Activated T-cell treated with anti-CD3 and anti-CD28 coated beads, Interleukin-2, amount 50 U/mL, for 24 hours (primary cell): ENCODE data around the gene LMX1A.

ENCODE experiments used
- DNase-seq: peaks from one replicate; pipeline ENCODE4 v3.0.0-alpha.2; 2020
- H3K27ac Mint-ChIP-seq: 2 replicates; pipeline ENCODE4 v1.8.0; 2020; ENCODE audit warnings: mild to moderate bottlenecking, mixed read lengths
- H3K27me3 Mint-ChIP-seq: 2 replicates; pipeline ENCODE4 v1.8.0; 2020; ENCODE audit warnings: mixed read lengths
- H3K36me3 Mint-ChIP-seq: 2 replicates; pipeline ENCODE4 v1.8.0; 2020; ENCODE audit warnings: low read depth, mixed read lengths
- H3K4me1 Mint-ChIP-seq: 2 replicates; pipeline ENCODE4 v1.8.0; 2020; ENCODE audit warnings: low read depth, mixed read lengths
- H3K4me3 Mint-ChIP-seq: 2 replicates; pipeline ENCODE4 v1.8.0; 2020; ENCODE audit warnings: mild to moderate bottlenecking, moderate library complexity, mixed read lengths
- H3K9me3 Mint-ChIP-seq: 2 replicates; pipeline ENCODE4 v1.8.0; 2020; ENCODE audit warnings: mixed read lengths

The LMX1A gene

GRCh38 chr1:165352442-165353293, 3.8 kb downstream of the LMX1A start:
- no peak overlapping the region for H3K4me3 Mint-ChIP-seq
- no peaks in the 10 kb centered on the region for H3K36me3 Mint-ChIP-seq
- no peak for DNase-seq
- peaks cover 89% of the 10 kb centered on the region for H3K27me3 Mint-ChIP-seq
- H3K4me1 Mint-ChIP-seq: peaks cover 25% of the 10 kb centered on the region
- no peak overlapping the region for H3K27ac Mint-ChIP-seq
- H3K9me3 Mint-ChIP-seq: no peaks in the 10 kb centered on the region

GRCh38 chr1:165351863-165352441, 4.6 kb downstream of the LMX1A start:
- Mint-ChIP-seq H3K4me1 (peaks cover 25% of the 10 kb centered on the region), H3K27ac (no peak overlapping the region), H3K9me3 (no peaks in the 10 kb centered on the region), H3K27me3 (peaks cover 89% of the 10 kb centered on the region), H3K36me3 (no peaks in the 10 kb centered on the region), H3K4me3 (no peak overlapping the region)
- no peak for DNase-seq

GRCh38 chr1:165350840-165351239, 5.7 kb downstream of the LMX1A start:
- Mint-ChIP-seq H3K27ac (no peak overlapping the region), H3K4me3 (no peak overlapping the region), H3K27me3 (peaks cover 93% of the 10 kb centered on the region), H3K4me1 (peaks cover 23% of the 10 kb centered on the region), H3K36me3 (no peaks in the 10 kb centered on the region), H3K9me3 (no peaks in the 10 kb centered on the region)
- DNase-seq: no peak

GRCh38 chr1:165345502-165345901, 11.0 kb downstream of the LMX1A start:
- no peak overlapping the region for H3K27ac Mint-ChIP-seq
- no peak for DNase-seq
- H3K4me1 Mint-ChIP-seq: no peaks in the 10 kb centered on the region
- no peaks in the 10 kb centered on the region for H3K9me3 Mint-ChIP-seq
- no peaks in the 10 kb centered on the region for H3K36me3 Mint-ChIP-seq
- H3K27me3 Mint-ChIP-seq: peaks cover 82% of the 10 kb centered on the region
- H3K4me3 Mint-ChIP-seq: no peak overlapping the region

- no peak overlapping the region for H3K27ac Mint-ChIP-seq
- DNase-seq: no peak
- H3K4me3 Mint-ChIP-seq: no peak overlapping the region
- H3K9me3 Mint-ChIP-seq: no peaks in the 10 kb centered on the region
- H3K36me3 Mint-ChIP-seq: no peaks in the 10 kb centered on the region
- no peaks in the 10 kb centered on the region for H3K4me1 Mint-ChIP-seq
- H3K27me3 Mint-ChIP-seq: peaks cover 80% of the 10 kb centered on the region
These were observed 11.8 kb downstream of the LMX1A start for GRCh38 chr1:165344736-165345135.

GRCh38 chr1:165344198-165344597, 12.3 kb downstream of the LMX1A start:
- Mint-ChIP-seq H3K36me3 (no peaks in the 10 kb centered on the region), H3K27me3 (peaks cover 76% of the 10 kb centered on the region), H3K27ac (no peak overlapping the region), H3K4me1 (no peaks in the 10 kb centered on the region), H3K4me3 (no peak overlapping the region), H3K9me3 (no peaks in the 10 kb centered on the region)
- no peak for DNase-seq

GRCh38 chr1:165342587-165342986, 13.9 kb downstream of the LMX1A start:
- H3K27me3 Mint-ChIP-seq: peaks cover 62% of the 10 kb centered on the region
- no peaks in the 10 kb centered on the region for H3K4me1 Mint-ChIP-seq
- no peak for DNase-seq
- H3K4me3 Mint-ChIP-seq: no peak overlapping the region
- no peak overlapping the region for H3K27ac Mint-ChIP-seq
- H3K36me3 Mint-ChIP-seq: no peaks in the 10 kb centered on the region
- H3K9me3 Mint-ChIP-seq: no peaks in the 10 kb centered on the region

GRCh38 chr1:165342168-165342567, 14.3 kb downstream of the LMX1A start:
- no peak overlapping the region for H3K27ac Mint-ChIP-seq
- H3K36me3 Mint-ChIP-seq: no peaks in the 10 kb centered on the region
- peaks cover 58% of the 10 kb centered on the region for H3K27me3 Mint-ChIP-seq

GRCh38 chr1:165339164-165339563, 17.4 kb downstream of the LMX1A start:
- no peak overlapping the region for H3K4me3 Mint-ChIP-seq
- no peaks in the 10 kb centered on the region for H3K4me1 Mint-ChIP-seq
- peaks cover 32% of the 10 kb centered on the region for H3K27me3 Mint-ChIP-seq
- no peak for DNase-seq
- H3K27ac Mint-ChIP-seq: no peak overlapping the region
- no peaks in the 10 kb centered on the region for H3K36me3 Mint-ChIP-seq
- H3K9me3 Mint-ChIP-seq: no peaks in the 10 kb centered on the region

More at GRCh38 chr1:165342168-165342567, 14.3 kb downstream of the LMX1A start:
- H3K4me1 Mint-ChIP-seq: no peaks in the 10 kb centered on the region
- no peak for DNase-seq
- H3K9me3 Mint-ChIP-seq: no peaks in the 10 kb centered on the region
- no peak overlapping the region for H3K4me3 Mint-ChIP-seq

- peaks cover 37% of the 10 kb centered on the region for H3K27me3 Mint-ChIP-seq
- H3K27ac Mint-ChIP-seq: no peak overlapping the region
- no peaks in the 10 kb centered on the region for H3K36me3 Mint-ChIP-seq
- no peaks in the 10 kb centered on the region for H3K9me3 Mint-ChIP-seq
- H3K4me1 Mint-ChIP-seq: no peaks in the 10 kb centered on the region
- no peak for DNase-seq
- H3K4me3 Mint-ChIP-seq: no peak overlapping the region
These were observed 26.0 kb downstream of the LMX1A start for GRCh38 chr1:165330483-165330882.

- Mint-ChIP-seq H3K4me1 (no peaks in the 10 kb centered on the region), H3K9me3 (no peaks in the 10 kb centered on the region), H3K36me3 (no peaks in the 10 kb centered on the region), H3K27me3 (peaks cover 43% of the 10 kb centered on the region), H3K27ac (no peak overlapping the region), H3K4me3 (no peak overlapping the region)
- DNase-seq: no peak
These were observed 27.4 kb downstream of the LMX1A start for GRCh38 chr1:165329104-165329503.

GRCh38 chr1:165328136-165328535, 28.4 kb downstream of the LMX1A start:
- Mint-ChIP-seq H3K9me3 (no peaks in the 10 kb centered on the region), H3K4me1 (no peaks in the 10 kb centered on the region), H3K27me3 (peaks cover 43% of the 10 kb centered on the region)

GRCh38 chr1:165327538-165327937, 29.0 kb downstream of the LMX1A start:
- Mint-ChIP-seq H3K27ac (no peak overlapping the region), H3K36me3 (no peaks in the 10 kb centered on the region), H3K4me1 (no peaks in the 10 kb centered on the region), H3K9me3 (no peaks in the 10 kb centered on the region), H3K27me3 (peaks cover 46% of the 10 kb centered on the region), H3K4me3 (no peak overlapping the region)
- DNase-seq: no peak

More at GRCh38 chr1:165328136-165328535, 28.4 kb downstream of the LMX1A start:
- no peak overlapping the region for H3K4me3 Mint-ChIP-seq
- no peak for DNase-seq
- H3K27ac Mint-ChIP-seq: no peak overlapping the region
- no peaks in the 10 kb centered on the region for H3K36me3 Mint-ChIP-seq

GRCh38 chr1:165325460-165326203, 30.9 kb downstream of the LMX1A start:
- Mint-ChIP-seq H3K27me3 (peaks cover 49% of the 10 kb centered on the region), H3K4me3 (no peak overlapping the region), H3K27ac (no peak overlapping the region), H3K9me3 (no peaks in the 10 kb centered on the region), H3K4me1 (no peaks in the 10 kb centered on the region), H3K36me3 (no peaks in the 10 kb centered on the region)
- no peak for DNase-seq

- no peak for DNase-seq
- H3K27me3 Mint-ChIP-seq: peaks cover 49% of the 10 kb centered on the region
- no peaks in the 10 kb centered on the region for H3K4me1 Mint-ChIP-seq
- no peaks in the 10 kb centered on the region for H3K36me3 Mint-ChIP-seq
- H3K4me3 Mint-ChIP-seq: no peak overlapping the region
- no peaks in the 10 kb centered on the region for H3K9me3 Mint-ChIP-seq
- H3K27ac Mint-ChIP-seq: no peak overlapping the region
These were observed 32.5 kb downstream of the LMX1A start for GRCh38 chr1:165324050-165324449.
